Fibroblast of peridontal ligament (primary cell): ENCODE results near the gene SSTR1.

Experiments
- DNase-seq: peaks from one replicate; pipeline ENCODE4 v3.0.0-alpha.2; 2010; ENCODE audit errors: extremely low read depth

The SSTR1 gene

DNA sequence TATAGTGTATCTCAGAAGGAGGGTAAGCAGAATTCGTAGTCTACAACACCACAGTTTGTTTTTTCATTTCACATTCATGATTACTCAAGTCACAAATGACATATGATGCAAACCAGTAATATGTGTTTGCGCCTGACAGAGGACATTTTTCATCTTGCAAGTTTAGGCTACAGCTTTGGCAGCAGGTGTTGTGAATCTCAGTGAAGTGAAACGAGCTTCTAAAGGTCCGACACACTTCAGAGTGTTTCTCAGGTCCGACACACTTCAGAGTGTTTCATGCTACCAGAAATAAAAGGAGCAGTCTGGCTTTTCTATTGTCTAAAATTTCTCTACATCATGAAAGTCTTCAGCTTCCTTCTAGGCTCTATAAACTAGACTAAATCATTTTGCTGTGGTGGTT is 25.5 kb downstream of the SSTR1 start:
- no peak for DNase-seq

DNA sequence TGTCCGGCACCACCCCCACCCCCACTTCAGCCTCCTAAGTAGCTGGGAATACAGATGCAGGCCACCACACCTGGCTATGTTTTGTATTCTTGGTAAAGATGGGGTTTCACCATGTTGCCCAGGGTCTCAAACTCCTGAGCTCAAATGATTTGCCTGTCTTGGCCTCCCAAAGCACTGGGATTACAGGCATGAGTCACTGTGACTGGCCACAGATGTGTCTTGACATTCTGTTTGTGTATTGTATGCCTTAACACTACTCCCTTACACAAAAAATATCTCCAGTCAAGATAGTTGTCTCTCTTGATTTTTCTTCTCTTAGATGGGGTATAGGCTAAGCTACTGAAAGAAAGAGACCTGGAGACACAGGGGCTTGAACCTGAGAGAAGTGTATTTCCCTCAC is 30.6 kb downstream of the SSTR1 start:
- DNase-seq = no peak

DNA sequence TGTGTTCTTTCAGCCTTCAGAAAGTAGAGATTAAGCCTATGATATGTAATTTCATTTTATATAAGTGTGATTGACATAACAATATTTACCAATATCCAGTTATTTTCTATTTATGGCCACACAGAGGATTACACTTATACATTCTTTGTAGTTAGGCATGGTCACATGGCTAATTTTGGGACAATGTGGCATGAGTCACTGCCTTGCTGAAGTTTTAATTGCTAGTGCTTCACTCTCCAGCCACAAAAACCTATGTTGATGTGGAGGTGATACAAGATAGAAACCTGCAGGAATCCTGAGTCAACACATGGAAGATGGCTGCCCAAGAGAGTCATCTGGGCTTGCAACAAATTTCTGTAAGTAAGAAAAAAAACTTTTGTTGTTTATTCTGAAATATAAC is 31.2 kb downstream of the SSTR1 start:
- DNase-seq = no peak

DNA sequence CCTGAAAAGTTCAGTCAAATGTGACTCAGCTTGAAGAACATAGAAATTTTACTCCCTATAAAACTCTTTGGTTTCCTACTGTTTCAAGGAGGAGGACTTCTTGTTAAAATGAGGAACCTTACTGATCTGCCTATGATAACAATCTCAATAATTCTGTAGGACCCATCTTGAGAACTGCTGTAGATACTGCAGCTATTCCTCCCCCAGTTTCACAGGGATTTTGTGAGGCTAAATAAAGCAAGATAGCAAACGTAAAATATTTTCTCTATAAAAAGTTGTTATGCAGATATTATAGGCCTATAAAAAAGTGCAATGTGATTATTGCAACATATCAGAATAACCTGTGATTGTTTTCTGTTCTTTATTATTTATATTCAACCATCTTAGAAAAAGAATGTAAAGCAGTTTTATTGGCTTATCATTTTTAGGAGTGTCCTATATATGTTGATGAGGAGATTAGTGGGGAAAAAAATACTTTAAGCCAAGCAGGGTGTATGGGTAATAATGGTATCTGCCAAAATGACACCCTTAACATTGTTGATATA is 36.1 kb downstream of the SSTR1 start:
- DNase-seq = no peak

DNA sequence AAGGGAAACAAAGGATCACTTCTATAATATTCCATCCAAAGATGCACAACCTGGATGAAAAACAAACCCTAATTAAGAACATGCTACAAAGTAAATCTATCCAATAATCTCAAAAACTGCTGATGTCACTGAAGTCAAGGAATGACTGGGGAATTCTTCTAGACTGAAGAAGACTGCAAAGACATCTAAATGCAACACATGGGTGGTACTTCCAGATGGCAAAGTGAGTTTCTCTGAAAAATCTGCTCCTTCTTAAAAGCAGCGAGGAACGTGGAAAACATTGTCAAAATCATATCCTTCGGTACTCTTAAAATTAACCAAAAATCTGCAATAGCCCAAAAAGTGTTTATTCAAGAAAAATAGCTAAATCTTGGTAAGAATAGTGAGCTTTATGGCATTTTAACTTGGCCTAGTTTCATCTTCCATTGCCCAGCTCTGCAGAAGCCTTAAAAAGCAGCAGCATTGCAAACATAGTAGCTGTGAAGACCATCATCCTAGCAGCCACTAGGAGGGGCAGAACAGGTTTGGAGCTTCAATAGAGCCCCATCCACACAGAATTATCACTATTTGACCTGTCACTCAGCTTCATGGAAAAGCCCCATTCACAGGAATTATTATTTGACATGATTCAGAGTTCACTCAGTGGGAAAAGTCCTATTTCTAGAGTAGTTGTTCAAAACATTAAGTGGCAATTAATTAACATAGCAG is 40.8 kb downstream of the SSTR1 start:
- DNase-seq = no peak

DNA sequence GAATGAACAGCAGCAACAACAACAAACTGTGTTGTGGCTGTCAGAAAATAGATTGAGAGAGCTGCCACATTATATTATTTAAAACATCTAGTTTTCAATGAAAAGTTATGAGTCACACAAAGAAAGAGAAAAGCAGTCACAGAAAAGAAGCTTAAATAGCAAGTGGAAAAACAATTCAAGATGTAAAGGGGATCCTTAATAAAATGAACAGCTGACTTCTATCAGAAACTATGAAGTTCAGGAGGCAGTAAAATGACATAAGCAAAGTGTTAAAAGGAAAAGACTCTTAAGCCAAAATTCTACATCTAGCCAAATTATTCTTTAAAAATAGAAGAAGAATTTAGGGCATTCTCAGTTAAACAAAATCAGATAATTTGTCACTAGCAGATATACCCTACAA is 42.6 kb downstream of the SSTR1 start:
- no peak for DNase-seq

DNA sequence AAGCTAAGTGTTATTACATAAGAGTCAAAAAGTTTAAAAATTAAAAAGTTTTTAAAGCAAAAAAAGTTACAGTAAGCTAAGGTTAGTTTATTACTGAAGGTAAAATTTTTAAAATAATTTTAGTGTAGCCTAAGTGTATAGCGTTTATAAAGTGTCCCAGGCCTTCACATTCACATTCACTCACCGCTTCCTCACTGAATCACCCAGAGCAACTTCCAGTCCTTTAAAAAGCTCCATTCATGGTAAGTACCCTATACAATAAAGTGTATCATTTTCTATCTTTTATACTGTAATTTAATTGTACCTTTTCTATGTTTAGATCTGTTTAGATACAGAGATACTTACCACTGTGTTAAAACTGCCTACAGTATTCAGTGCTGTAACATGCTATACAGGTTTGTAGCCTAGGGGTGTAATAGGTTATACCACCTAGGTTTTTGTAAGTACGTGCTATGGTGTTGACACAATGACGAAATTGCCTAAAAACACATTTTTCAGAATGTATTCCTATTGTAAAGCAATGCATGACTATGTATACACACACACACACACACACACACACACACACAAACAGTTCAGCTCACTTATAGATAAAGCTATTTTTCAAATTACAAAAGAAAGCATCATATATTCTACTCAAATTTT is 44.5 kb downstream of the SSTR1 start:
- no peak for DNase-seq

DNA sequence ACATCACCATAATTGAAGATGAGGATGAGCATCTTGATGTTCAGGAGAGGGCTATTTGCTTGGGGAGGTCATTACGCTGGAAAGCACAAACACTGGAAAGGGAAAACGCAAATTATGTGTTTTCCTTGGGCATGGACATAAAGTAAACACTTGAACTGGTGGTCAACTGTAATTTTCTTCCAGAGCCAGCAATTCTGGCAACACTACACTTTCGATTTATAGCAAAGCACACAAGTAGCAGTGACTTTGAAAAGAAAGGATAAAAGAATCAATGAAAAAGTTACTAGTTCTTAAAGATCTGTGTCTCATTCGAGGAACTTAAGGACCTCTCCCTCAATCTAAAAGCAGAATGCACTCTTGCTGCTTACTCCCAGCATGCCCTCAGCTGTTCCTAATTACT is 46.0 kb downstream of the SSTR1 start:
- DNase-seq = no peak

DNA sequence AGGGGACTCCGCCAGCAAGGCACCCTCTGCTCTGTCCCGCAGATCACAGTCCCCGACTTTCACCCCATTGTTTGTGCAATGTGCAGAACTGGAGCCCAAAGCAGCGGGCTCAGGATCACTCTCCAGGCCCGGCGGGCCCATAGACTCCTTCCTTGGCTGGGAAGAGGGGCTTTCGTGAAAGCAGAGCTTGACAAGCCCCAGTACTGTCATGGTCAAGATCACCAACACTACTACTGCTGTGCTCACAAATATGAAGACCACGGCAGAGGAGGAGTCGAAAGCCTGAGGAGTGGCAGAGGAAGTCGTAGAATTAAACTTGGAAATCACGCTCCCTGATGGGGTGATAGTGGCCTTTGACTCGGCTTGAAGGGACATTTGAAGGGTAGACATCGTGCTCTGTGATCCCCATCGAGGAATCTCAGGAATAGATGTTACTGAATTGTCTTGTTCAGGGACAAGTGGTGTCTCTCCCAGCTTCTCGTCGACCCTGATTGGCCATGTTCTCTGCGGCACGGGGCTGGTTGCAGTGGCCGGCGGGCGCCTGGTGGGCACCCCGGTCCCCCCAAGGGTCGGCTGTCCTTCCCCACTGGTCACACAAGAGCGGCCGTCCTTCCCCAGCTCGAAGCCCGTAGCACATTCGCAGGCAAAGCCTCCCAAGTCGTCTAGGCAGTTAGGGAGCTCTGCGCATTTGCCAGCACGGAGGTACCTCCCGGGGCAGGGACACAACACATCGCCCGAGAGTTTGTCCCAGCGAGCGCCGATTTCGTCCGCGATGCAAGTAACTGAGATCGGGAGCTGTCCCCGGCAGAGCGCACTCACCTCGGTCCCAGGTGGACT is 47.1 kb downstream of the SSTR1 start:
- DNase-seq = no peak

DNA sequence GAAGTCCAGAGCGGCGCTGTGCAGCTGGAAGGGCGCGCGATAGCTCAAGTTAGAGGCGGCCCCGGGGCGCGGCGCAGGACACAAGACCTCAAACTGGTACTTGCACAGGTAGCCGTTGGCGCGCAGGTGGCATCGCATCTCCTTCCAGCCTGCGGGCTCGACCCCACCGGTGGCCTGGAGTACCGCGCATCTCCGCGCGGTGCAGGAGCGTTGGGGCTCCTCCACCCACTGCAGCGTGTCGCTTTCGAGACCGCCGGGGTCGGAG is 47.6 kb downstream of the SSTR1 start:
- no peak for DNase-seq

DNA sequence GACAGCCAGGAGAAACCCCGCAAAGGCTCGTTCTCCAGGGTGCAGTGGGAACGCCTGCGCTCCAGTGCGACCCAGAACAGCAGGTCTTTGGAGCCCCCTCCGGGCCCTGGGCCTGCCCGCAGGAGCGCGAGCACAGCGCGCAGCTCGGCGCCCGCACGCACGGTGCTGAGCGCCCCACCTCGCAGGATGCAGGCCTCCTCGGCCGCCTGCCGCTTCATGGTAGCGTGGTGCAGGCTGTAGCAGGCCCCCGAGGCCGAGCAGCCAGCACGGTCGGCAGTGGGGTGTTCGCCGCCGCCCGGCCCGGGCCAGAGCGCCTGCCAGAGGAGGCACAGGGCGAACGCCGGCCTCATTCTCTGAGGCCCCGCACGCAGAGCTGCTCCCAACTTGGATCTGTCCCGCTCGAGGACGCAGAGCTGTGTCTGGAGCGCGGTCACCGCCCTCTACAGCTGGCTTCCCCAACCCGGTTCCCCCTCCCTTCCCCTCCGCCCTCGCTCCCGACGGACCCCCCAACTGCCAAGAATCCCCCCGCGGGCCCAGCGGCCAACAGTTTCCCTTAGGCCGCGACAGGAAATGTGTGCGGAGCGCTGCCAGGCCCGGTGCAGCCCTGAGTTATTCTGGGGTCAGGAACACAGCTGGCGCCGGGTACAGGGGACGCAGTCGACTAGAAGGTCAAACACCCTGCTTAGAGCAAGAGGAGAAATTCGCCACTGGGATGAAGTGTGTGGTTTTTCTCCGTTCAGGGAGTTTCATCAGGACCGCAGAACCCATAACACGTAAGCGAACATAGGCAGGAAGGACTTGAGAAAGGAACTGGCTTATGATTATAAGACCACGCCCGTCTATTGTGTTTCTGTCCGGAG is 48.2 kb downstream of the SSTR1 start, which contains the start of gene CLEC14A:
TSS of gene CLEC14A (minus strand) at position 421 of the 860 bp plus-strand sequence. CDS start at position 350, 71 bp downstream.
- no peak for DNase-seq

DNA sequence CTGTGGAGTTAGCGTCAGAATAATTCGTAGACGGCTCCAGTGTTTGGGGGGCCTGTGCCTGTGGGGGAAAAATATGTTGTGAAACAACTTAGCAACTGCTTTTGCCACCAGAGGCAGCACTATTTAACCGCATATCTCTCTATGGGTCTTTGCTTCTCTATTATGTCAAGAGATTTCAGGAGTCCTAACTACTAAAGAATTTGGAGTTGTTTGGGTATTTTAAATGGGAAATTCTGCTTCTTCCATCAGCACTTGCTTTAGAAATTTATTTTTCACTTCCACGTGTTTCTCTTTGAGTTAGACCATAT is 48.8 kb downstream of the SSTR1 start:
- DNase-seq = no peak

DNA sequence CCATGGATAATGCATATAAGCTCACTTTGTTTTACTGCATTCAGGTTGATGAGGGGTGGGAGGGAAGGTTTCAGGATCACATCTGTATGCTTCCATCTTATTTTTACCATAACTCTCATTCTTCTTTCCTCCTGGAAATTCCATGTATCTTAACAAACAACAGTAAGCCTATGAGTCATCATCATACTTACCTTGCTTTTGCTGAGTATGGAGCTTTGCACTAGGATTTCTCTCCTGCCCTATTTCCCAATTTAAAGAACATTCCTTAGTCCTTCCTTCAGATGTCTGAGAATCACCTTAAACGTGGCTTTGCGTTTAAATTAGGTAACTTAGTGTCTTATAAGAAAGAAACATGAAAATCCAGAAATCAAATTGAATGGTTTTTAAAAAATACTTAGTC is 49.8 kb downstream of the SSTR1 start:
- DNase-seq = no peak

DNA sequence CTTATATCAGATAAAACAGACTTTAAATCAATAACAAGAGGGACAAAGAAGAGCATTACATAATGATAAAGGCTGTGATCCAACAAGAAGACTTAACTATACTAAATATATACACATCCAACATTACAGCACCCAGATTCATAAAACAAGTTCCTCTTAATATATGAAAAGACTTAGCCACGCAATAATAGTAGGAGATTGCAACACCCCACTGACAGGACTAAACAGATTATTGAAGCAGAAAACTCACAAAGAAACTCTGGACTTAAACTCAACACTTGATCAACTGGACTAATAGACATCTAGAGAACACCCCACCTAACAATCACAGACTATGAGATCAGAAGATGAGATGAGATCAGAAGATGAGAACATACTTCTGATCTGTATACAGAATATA is 53.9 kb downstream of the SSTR1 start:
- no peak for DNase-seq
